GM19452 (cell line): ENCODE measurements around the gene MGAT4C.

Experiments used
- ATAC-seq: cut with Tn5 transposase; IDR thresholded peaks from one replicate; pipeline ENCODE4 v1.9.1; 2021; ENCODE audit not compliant: unreplicated experiment

MGAT4C gene

DNA sequence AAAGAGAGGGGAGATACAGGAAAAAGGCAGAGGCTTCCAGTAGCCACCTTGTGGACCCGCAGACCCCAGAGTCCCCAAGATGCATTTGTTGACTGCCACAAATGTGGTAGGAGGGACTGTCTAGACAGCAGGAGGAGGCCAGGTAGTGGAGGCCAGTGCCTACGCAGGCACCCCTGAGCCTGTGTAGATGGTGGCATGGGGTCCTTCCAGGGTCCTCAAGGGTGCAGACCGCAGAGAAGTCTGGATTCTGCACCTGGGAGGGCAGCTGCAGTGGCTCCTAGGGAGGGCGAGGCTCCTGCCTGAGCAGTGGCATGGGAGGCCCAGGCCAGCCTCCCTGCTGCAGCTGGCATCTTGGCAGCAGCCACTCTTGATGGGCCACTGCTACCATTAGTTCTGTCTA, 262.4 kb downstream of the MGAT4C start:
- ATAC-seq: no peak

DNA sequence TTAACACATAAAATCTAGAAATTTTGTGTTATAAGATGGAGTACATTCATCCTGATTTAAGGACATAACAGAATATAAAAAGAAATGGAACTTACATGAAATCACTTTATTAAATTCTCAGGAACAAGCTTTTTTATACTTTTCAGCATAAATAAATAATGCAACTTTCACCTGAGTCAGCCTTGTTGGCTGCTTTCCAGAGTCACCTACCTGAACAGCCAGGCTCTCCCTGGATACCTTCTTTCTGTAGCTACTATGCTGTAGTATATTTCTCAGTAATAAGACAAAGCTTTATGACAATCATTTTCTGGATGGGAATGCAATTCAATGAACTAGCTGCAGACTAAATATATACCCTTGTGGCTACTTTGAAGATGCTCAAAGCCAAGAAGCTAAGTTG, 270.2 kb downstream of the MGAT4C start:
- ATAC-seq: no peak

DNA sequence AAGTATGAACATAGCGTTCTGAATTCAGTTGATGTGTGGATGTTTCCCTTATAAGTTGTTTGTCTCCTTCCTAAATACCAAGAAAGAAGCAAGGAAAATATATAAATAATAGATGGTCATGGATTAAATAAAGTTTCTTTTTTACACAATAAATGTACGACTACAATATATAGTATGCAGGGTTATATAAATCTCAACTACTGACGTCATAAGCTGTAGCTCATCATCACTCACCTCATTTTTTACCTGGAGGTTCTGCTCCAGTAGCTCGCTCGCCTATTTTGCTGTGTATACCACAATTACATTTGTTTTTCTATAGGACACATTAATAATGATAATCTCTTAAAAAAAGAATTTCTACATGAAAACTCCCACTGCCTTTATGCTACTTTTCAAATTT, 272.6 kb downstream of the MGAT4C start:
- ATAC-seq: no peak

DNA sequence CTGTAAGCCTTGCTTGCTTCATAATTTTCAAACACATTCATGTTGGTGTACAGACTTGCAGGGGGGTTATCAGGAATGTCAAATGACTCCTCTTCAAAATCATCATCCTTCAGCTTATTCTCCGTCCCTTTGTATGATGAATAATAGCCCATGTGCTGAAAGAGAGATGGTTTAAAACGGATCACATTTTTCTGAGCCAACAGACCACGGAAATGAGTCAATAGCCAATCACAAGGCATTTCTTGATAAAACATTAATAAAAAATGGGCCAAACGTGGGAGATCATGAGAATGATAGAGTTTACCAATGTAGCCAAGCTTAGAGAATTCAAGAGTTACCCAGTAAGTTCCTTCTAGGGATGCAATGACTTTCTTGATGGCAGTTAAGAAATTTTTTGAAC, 276.6 kb downstream of the MGAT4C start:
- ATAC-seq: no peak

DNA sequence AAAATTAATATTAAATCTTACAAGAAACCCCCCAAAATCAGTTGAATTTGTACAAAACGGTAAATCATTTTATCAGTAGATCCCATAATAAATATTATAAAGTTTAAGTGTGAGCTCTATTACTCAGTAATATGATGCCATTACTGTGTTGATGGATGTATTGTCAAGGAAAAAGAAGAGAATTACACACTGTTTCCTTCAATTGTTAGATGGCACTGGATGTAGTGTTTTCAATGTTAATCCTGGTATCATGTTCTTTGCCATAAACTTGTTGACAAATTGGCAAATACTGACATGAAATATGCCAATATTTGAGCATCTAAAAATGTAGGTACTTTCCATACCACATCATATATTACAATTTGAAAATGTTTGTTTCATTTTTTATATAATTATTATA, 280.5 kb downstream of the MGAT4C start:
- ATAC-seq: no peak

DNA sequence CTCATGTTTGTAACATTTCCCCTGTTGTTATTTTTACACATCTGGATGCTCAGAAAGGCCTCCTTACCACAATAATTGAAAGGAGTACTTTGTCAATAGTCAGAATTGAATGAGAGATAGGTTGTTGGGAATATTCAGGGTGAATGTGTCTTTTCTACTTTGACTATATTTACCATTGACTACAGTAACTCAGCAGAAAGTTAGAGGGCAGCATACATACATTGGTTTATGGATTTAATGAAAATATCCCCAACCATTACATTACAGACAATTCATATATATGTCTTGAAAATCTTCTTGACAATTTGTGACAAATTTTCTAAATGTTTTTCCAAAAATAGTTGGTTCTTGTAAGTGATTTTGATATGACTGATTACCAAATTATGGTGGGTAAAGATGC, 284.4 kb downstream of the MGAT4C start:
- ATAC-seq: no peak

DNA sequence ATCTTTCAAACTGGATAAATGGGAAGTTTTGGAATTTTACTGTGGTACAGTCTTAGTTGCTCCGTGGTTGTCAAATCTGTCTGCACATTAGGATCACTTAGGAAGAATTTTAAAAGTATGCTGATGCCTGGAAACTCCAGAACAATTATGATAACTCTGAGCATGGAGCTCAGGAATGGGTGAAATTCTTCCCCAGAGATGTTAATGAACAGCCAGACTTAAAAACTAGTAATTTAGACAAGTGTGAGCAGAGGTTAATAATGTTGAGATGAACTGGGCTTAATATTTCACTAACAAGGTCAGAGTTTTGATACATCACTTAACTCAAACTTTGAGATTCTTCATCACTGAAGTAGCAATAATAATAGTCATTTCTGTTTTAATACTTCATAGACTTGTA, 287.6 kb downstream of the MGAT4C start:
- ATAC-seq: no peak

DNA sequence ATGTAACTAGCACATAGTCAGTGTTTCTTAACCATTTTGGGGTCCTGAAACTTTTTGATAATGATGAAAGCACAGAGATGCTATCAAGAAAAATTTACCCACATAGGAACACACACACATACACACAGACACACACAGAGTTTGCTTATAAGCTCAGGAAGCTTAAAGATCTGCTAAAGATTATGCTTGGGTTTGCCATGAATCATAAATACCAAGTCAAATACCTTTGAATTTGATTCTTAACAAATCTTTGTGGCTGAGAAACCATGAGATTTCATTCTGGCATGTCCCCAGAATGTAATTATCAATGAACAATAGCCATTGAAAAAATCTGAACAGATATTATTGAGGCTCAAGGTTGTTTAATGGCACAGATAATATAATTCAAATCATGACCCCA, 292.9 kb downstream of the MGAT4C start:
- no peak for ATAC-seq

DNA sequence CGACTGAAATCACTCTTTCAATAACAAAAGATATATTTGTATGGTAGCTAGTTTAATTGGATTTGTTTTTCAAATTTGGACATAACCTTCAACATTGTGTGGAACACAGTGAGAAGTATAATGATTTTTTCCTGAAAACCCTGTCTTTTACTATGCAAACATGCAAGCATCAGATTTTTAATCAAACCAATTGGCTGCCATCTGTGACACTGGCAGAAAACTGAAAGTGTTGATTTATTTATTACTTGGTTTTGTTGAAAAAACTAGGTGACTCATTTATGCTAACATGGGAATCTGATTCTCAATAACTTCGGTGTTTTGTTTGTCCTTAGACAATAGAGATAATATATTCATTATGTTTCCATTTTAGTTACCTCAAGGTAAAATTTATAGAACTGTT, 300.1 kb downstream of the MGAT4C start:
- ATAC-seq: no peak

DNA sequence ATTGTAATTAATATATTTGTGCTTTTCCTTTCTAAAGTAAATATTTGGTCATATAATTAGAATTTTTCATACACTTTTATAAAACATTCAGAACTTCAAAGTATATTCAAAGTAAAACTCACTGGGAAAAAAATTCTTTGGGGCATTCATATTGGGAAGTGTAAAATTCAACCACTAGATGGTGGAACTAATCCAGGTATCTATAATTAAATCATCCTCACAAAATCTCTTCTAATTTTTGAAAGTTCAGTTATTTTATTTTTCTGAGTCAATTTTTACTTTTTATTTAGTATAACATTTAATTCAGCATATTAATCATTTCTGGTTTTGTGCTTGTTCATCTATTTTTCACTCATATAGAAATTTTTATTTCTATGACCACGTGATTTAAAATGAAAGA, 301.1 kb downstream of the MGAT4C start:
- ATAC-seq: no peak

DNA sequence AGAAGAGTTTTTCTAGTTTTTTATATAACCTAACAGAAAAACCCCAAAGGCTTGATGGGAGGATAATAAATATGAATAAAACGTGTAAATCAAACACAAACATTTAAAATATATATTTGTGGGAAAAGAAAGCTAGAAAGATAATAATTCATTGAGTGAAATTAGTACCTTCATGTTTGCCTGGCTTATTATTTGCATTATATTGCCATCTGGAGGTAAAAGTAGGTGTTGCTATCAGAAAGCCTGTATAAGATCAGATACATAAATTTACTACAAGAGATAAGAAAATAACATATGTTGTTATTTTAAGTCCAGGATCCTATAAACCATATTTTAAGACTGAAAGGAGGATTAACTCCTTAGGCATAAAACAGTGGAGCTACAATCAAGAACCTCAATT, 304.4 kb downstream of the MGAT4C start:
- no peak for ATAC-seq

DNA sequence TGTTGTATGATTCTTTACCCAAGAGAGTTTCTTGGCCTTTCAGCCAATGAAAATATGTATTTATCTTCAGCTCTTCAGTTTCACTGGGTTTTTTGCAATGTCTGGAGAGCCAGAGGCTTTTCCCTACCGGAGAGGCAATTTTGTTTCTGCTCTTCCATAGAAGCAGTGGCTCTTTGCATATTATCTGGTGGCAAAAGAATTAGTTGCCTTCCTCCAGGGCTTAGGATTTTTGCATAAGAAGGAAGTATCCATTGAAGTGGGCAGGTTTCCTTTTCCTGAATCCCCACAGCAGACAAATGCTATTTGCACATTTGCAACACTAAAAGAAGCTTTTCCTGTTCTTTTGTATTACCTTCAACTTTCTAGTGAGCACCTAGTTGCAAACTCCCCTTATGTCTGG, 306.9 kb downstream of the MGAT4C start:
- no peak for ATAC-seq

DNA sequence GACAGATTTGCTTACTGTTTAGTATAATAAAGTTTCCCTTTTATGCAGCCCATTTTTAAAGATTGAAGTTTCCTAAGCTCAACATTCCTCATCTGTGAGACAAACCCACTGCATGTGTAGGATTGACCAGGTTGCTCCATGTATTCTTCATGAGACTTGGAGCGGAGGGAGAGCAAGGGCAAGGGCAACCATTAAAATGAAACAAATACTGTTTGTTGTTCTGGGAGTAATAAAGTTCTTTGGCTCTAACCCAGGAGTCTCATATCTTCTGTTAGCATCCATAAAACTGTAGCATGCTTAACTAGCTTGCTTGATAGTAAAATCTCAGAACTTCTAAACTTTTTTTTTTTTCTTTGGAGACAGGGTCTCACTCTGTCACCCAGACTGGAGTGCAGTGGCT, 307.9 kb downstream of the MGAT4C start:
- ATAC-seq: no peak

DNA sequence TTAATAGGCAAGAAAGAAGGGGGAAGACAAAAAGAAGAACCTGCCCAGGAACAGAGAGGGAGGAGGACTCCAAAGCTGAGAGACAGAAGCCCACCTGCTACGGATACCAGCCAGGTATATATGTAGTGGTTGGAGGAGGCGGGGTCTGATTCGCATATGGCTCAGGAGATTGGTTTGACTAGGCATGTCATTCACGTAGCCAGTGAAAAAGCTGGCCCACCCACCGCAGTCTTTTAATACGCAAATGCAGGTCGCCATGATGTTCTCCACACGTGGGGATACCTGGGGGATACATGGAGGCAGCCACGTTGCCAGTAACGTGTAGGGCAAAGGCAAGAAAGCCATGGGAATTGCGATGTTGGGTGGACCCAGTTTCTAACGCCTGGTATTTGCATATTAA, 308.9 kb downstream of the MGAT4C start:
- ATAC-seq: no peak

DNA sequence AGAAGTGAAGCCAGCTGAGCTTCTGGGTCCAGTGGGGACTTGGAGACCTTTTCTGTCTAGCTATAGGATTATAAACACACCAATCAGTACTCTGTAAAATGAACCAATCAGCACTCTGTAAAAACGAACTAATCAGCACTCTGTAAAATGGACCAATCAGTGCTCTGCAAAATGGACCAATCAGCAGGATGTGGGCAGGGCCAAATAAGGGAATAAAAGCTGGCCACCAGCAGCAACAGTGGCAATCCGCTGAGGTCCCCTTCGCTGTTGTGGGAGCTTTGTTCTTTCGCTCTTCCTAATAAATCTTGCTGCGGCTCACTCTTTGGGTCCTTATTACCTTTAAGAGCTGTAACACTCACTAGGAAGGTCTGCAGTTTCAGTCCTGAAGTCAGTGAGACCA, 309.8 kb downstream of the MGAT4C start:
- no peak for ATAC-seq

DNA sequence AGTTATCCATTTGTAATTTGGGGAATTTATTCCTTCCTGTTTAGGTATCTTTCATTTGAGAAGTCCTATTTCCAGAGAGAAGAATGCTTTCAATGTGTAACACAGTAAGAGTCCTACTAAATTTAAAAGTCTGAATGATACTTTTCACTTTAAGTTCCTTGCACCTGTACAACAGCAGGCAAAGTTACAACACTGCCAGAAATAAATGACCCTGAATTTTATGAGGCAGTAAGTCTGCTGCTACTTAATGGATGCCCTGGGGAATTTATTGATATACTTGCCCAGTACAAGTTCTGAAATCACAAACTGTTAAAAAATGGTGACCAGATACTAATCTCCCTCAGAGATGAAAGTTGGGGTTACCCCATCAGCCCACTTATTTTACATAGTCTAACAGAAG, 329.0 kb downstream of the MGAT4C start:
- no peak for ATAC-seq

DNA sequence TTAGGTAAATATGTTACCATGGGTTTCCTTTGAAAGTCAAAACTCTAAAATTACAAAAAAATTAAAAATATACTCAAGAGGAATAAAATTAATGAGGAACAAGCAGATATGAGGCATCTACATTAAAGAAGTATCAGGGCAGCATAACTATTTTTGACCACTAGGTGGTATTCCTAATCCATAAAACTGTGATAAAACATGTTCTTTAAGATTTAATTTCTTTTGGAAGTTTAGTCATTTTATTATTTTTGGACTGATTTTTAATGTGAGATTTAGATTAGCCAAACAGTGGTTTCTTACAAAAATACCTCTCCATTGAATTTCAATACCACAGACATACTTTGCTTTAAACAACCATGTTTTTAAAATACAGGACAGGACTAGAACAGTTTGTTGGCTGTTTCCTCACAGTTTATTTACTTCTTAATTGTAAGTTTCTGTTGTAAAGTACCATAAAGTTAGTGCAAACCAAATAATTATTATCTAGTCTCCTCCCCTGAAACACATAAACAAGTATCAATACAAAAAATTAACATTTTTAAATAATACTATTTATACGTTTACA, 332.3 kb downstream of the MGAT4C start:
- no peak for ATAC-seq

DNA sequence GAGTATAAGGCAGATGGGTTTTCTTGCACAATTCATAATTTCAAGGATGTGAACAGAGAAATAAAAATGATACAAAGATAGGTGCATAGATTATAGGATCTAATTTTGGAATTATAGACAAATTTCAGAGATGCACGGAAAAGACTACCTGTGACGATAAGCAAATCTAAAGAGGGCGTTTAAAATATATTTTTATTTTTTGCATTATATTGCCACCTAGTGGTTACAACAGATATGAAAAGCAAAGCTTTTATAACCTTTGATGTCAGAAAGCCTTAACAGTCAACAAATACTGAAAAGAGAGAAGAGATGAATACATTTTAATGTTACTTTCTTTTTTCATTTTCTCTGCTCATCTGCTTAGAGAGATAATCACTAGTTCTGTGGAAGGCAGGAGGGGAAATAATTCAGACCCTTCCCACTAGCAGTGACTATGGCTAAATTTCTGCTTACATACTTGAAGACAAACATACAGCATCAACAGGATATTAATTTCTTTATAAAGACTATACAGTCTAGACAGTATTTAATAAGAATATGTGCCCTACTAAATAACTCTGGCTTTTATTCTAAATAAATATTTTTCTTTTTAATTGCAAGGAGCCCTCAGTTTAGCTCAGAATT, 335.8 kb downstream of the MGAT4C start:
- ATAC-seq: peak; percentile 77
